IMR-90 (cell line): Measurements from ENCODE around the gene ADSS1.

ENCODE experiments used
- BHLHE40 ChIP-seq: fragments of 150-350 bp; IDR thresholded peaks from 2 replicates; pipeline ENCODE4 v1.6.1; 2016; ENCODE audit warnings: mild to moderate bottlenecking, low read depth, low read length
- CTCF ChIP-seq: conservative IDR thresholded peaks from 2 replicates; pipeline ENCODE4 v1.5.1; 2012; ENCODE audit warnings: mild to moderate bottlenecking, low read depth, low read length, improper control_type of control experiment
- POLR2A ChIP-seq: IDR thresholded peaks from 2 replicates; pipeline ENCODE4 v1.6.1; 2012; ENCODE audit warnings: mild to moderate bottlenecking, low read depth, low read length
- RFX5 ChIP-seq: IDR thresholded peaks from 2 replicates; pipeline ENCODE4 v1.8.0; 2012; ENCODE audit warnings: low read depth, mild to moderate bottlenecking, low read length, moderate library complexity
- SMC3 ChIP-seq: fragments of 150-350 bp; IDR thresholded peaks from 2 replicates; pipeline ENCODE4 v1.6.1; 2016; ENCODE audit warnings: low read depth, mild to moderate bottlenecking, antibody characterized with exemption, low read length, moderate library complexity
- TF ChIP-seq, protein P1 (sequence below): fragments of 150-350 bp; IDR thresholded peaks from 2 replicates; pipeline ENCODE4 v1.6.1; 2017; ENCODE audit warnings: mild to moderate bottlenecking, antibody characterized with exemption, low read length, low read depth

GRCh38 chr14:104691546-104692260, 32.3 kb upstream of the ADSS1 start:
- TF ChIP-seq CTCF, result no peak
- TF ChIP-seq SMC3, result no peak
- TF ChIP-seq, protein P1, sequence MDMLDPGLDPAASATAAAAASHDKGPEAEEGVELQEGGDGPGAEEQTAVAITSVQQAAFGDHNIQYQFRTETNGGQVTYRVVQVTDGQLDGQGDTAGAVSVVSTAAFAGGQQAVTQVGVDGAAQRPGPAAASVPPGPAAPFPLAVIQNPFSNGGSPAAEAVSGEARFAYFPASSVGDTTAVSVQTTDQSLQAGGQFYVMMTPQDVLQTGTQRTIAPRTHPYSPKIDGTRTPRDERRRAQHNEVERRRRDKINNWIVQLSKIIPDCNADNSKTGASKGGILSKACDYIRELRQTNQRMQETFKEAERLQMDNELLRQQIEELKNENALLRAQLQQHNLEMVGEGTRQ, result no peak
- TF ChIP-seq BHLHE40, result no peak
- no peak for TF ChIP-seq POLR2A
- TF ChIP-seq RFX5, result no peak
